GM12801 (cell line): ENCODE data around the gene LARGE1.

Experiments used
- CTCF ChIP-seq: IDR thresholded peaks from one replicate; pipeline ENCODE4 v1.5.1; 2011; ENCODE audit warnings: control low read depth; ENCODE audit not compliant: insufficient read length; ENCODE audit errors: extremely low read depth

The LARGE1 gene

GRCh38 chr22:33429281-33429680 lies 491.0 kb downstream of the LARGE1 start:
- no peak for TF ChIP-seq CTCF

GRCh38 chr22:33427461-33427860 lies 492.8 kb downstream of the LARGE1 start:
- no peak for TF ChIP-seq CTCF

DNA sequence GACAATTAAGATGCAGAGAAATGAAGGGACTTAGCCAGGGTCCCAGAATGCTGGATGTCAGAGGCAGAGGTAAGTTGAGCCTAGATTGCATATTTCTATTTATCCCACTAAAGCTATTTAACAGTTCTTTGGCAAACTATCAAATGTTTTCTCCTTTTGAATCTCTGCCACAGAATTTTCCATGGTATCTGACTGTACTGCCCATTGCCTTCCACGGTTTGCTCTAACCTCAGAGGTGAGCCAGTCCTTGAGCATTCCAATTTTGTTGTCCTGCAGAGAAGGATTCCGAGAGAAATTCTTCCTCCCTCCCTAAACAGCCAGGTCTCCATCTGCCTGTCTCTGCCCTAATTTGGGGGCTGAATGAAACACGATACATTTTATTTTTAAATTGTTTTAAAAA lies 493.8 kb downstream of the LARGE1 start:
- no peak for TF ChIP-seq CTCF

DNA sequence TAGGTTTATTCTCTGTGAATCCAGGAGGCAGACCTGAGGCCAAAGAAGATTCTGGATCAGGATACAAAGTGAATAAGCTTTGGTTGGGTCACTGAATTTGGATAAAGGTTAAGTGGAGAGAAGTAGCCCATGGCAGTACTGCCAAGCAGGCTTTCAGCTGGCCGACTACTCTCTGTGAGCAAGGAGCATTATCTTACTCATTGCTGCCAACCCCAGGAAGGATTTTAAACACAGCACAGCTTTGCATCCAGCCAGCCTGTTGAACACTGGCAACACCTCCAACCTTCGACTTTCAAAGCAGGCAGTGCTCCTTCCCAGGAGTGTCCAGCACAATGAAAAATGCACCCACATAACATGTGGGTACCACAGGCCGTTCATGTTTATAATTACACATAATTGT lies 498.4 kb downstream of the LARGE1 start:
- no peak for TF ChIP-seq CTCF

DNA sequence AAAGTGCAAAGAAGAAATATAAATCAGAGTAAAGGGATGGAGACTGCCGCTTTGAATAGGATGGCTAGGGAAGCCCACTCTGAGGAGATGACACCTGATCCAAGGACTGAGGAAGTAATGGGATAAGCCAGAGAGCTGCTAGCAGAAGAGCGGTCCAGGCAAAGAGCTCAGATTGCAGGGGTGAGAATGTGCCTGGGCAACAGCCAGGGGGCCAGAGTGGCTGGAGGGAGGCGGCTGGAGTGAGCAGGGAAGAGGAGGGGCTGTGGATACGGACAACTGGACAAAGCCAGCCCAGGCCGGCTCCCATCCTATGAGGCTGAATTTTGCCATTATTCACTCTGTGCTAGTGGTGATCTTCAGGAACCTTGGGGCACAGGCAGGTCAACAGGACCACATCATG lies 501.8 kb downstream of the LARGE1 start:
- TF ChIP-seq CTCF = no peak

GRCh38 chr22:33415401-33415800 lies 504.9 kb downstream of the LARGE1 start:
- no peak for TF ChIP-seq CTCF

GRCh38 chr22:33409079-33409478 lies 511.2 kb downstream of the LARGE1 start:
- TF ChIP-seq CTCF = no peak

DNA sequence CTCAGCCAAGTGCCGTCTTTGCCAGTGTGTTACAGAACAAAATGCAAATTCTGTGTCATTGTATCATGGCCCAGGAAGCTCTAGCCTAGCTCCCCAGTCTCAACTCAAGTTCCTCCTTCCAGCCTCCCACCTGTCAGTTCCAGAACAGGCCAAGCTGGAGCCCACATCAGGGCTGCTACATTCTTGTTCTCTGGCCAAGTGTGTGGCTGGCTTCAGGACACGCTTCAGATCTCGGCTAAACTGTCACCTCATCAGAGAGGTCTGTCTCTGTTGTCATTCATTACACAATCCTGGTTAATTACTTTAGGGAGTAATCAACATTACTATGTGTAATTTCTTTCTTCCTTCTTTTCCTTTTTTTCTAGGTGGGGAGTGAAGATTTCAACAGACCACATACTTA lies 515.1 kb downstream of the LARGE1 start:
- no peak for TF ChIP-seq CTCF
